SK-N-SH (cell line): ENCODE measurements around the gene MYOG. TPM values are rescaled to one million over a fixed set of nuclear protein-coding genes. Genes with fewer than 3 reads are reported as not detected.
A peak's percentile ranks its signal among the peaks of the same experiment; 100 is the strongest.

ENCODE experiments used
- CTCF ChIA-PET: fragments of 300-600, 350-600 bp; formaldehyde crosslinking; extraction: SDS; loops from one replicate; lab custom pipeline; 2021; lab: Yijun Ruan, JAX
- POLR2A ChIA-PET: fragments of 350-600 bp; sonication (Branson Sonifier 250); formaldehyde crosslinking; extraction: SDS; loops from one replicate; lab custom pipeline; 2020; ENCODE audit warnings: antibody characterized with exemption, inconsistent platforms; lab: Yijun Ruan, JAX
- DNase-seq: peaks from one replicate; pipeline ENCODE4 v3.0.0; 2012
- H2AFZ ChIP-seq: fragments of 200-600 bp; sonication (generic); 2 replicates; pipeline ENCODE4 v1.8.1; 2016; ENCODE audit warnings: antibody characterized with exemption, mild to moderate bottlenecking, low read depth
- H3F3A ChIP-seq: fragments of 200-600 bp; sonication (generic); replicated peaks from 2 replicates; pipeline ENCODE3; 2016; ENCODE audit warnings: antibody characterized with exemption, mild to moderate bottlenecking; ENCODE audit not compliant: insufficient read depth
- H3K27ac ChIP-seq, 2 experiments: fragments of 200-500 bp in 1 of 2; fragments of 200-600 bp in 1 of 2; sonication (Bioruptor generic) in 1 of 2; sonication (generic), shearing (Covaris generic) in 1 of 2; 2 replicates each; pipeline versions ENCODE4 v1.5.1 to v1.6.1; 2014 to 2016; ENCODE audit warnings: low read depth in 2 of 2, inconsistent platforms in 1 of 2, low read length in 1 of 2, mild to moderate bottlenecking in 1 of 2, mixed read lengths in 1 of 2
- H3K27me3 ChIP-seq: fragments of 200-600 bp; sonication (generic), shearing (Covaris generic); 2 replicates; pipeline ENCODE4 v1.6.1; 2016; ENCODE audit warnings: mixed run types; ENCODE audit not compliant: insufficient read depth
- H3K36me3 ChIP-seq, 2 experiments: fragments of 200-500 bp in 1 of 2; fragments of 200-600 bp in 1 of 2; sonication (Bioruptor generic) in 1 of 2; sonication (generic) in 1 of 2; replicated peaks in 1 of 2; 2 replicates each; pipeline versions ENCODE3 to v1.5.1; 2014 to 2016; ENCODE audit warnings: low read length in 1 of 2, mild to moderate bottlenecking in 1 of 2; ENCODE audit not compliant: insufficient read depth in 2 of 2, control insufficient read depth in 1 of 2
- H3K4me1 ChIP-seq, 2 experiments: fragments of 200-500 bp in 1 of 2; fragments of 200-600 bp in 1 of 2; sonication (Bioruptor generic) in 1 of 2; sonication (generic), shearing (Covaris generic) in 1 of 2; 2 replicates each; pipeline versions ENCODE4 v1.5.1 to v1.6.1; 2014 to 2016; ENCODE audit warnings: low read depth in 1 of 2, low read length in 1 of 2, mixed run types in 1 of 2; ENCODE audit not compliant: insufficient read depth in 2 of 2, control insufficient read depth in 1 of 2
- H3K4me2 ChIP-seq: fragments of 200-600 bp; sonication (generic), shearing (Covaris generic); 2 replicates; pipeline ENCODE4 v1.6.1; 2017; ENCODE audit warnings: mixed run types
- H3K4me3 ChIP-seq, 2 experiments: fragments of 200-500 bp in 1 of 2; fragments of 200-600 bp in 1 of 2; sonication (Bioruptor generic) in 1 of 2; sonication (generic), shearing (Covaris generic) in 1 of 2; 2 replicates each; pipeline versions ENCODE4 v1.5.1 to v1.8.1; 2014 to 2016; ENCODE audit warnings: low read depth in 2 of 2, inconsistent platforms in 1 of 2, low read length in 1 of 2, mild to moderate bottlenecking in 1 of 2, mixed read lengths in 1 of 2, moderate library complexity in 1 of 2
- H3K79me2 ChIP-seq: fragments of 200-600 bp; sonication (generic); 2 replicates; pipeline ENCODE4 v1.8.1; 2017; ENCODE audit warnings: mild to moderate bottlenecking; ENCODE audit not compliant: insufficient read depth
- H3K9ac ChIP-seq: fragments of 200-600 bp; sonication (generic); 2 replicates; pipeline ENCODE4 v1.6.1; 2017; ENCODE audit warnings: mixed run types
- H3K9me2 ChIP-seq: fragments of 200-600 bp; sonication (generic); 2 replicates; pipeline ENCODE4 v1.6.1; 2017; ENCODE audit warnings: mixed run types
- H3K9me3 ChIP-seq: fragments of 200-600 bp; sonication (generic); 2 replicates; pipeline ENCODE4 v1.6.1; 2017; ENCODE audit warnings: mixed run types, mild to moderate bottlenecking, moderate library complexity
- H4K20me1 ChIP-seq: fragments of 200-600 bp; sonication (generic); 2 replicates; pipeline ENCODE4 v1.6.1; 2017; ENCODE audit warnings: mild to moderate bottlenecking, mixed run types; ENCODE audit not compliant: insufficient read depth
- CTCF ChIP-seq: fragments of 200-600 bp; sonication (generic); IDR thresholded peaks from 2 replicates; pipeline ENCODE4 v1.6.1; 2017; ENCODE audit warnings: antibody characterized with exemption, mild to moderate bottlenecking, moderate library complexity
- ELF1 ChIP-seq: IDR thresholded peaks from 2 replicates; pipeline ENCODE4 v1.4.0; 2012
- EZH2phosphoT487 ChIP-seq: fragments of 200-600 bp; sonication (generic); IDR thresholded peaks from 2 replicates; pipeline ENCODE4 v1.6.1; 2017; ENCODE audit warnings: low read depth, mixed run types, mild to moderate bottlenecking, antibody characterized with exemption, moderate library complexity, borderline replicate concordance
- FOSL2 ChIP-seq: IDR thresholded peaks from 2 replicates; pipeline ENCODE4 v1.4.0; 2012; ENCODE audit warnings: low read depth, mild to moderate bottlenecking, moderate library complexity, borderline replicate concordance
- FOXM1 ChIP-seq: IDR thresholded peaks from 2 replicates; pipeline ENCODE4 v1.4.0; 2012; ENCODE audit warnings: low read depth, mild to moderate bottlenecking
- GABPA ChIP-seq: IDR thresholded peaks from 2 replicates; pipeline ENCODE4 v1.4.0; 2012; ENCODE audit warnings: low read depth, mild to moderate bottlenecking
- JUND ChIP-seq: IDR thresholded peaks from 2 replicates; pipeline ENCODE4 v1.4.0; 2012
- MEF2A ChIP-seq: IDR thresholded peaks from 2 replicates; pipeline ENCODE4 v1.4.0; 2012; ENCODE audit warnings: low read depth, borderline replicate concordance
- PBX3 ChIP-seq: IDR thresholded peaks from 2 replicates; pipeline ENCODE4; 2012
- POLR2AphosphoS5 ChIP-seq: IDR thresholded peaks from 2 replicates; pipeline ENCODE4 v1.6.1; 2012; ENCODE audit warnings: low read depth, low read length
- RAD21 ChIP-seq: IDR thresholded peaks from 2 replicates; pipeline ENCODE4 v1.6.1; 2012; ENCODE audit warnings: mild to moderate bottlenecking, low read length
- RCOR1 ChIP-seq: fragments of 150-350 bp; IDR thresholded peaks from 2 replicates; pipeline ENCODE4 v1.6.1; 2017; ENCODE audit warnings: antibody characterized with exemption, low read length
- RFX5 ChIP-seq: IDR thresholded peaks from 2 replicates; pipeline ENCODE4 v1.6.1; 2012; ENCODE audit warnings: mild to moderate bottlenecking, improper control_type of control experiment, low read length
- TCF12 ChIP-seq: IDR thresholded peaks from 2 replicates; pipeline ENCODE4 v1.4.0; 2012
- WGBS: methylation state at CpG from one replicate; pipeline ENCODE4 v1.1.6; 2017; ENCODE audit warnings: low lambda C conversion rate; 5-methylcytosine and 5-hydroxymethylcytosine counted together
- polyA plus RNA-seq, 3 experiments: library from polyadenylated mRNA; depleted of rRNA; stranded (reverse); fragments of >200 nt; gene quantifications; 2 replicates each; pipeline ENCODE4 v1.2.3, GENCODE V29; 2012

Gene MYOG
- polyA plus RNA-seq, 1 of the 3 experiments (the other 2 are of a cell fraction) = not detected

GRCh38 chr1:203040513-203041275, 45.1 kb downstream of the MYOG start:
- TF ChIP-seq EZH2phosphoT487 (no peak), POLR2AphosphoS5 (no peak), PBX3 (no peak), FOXM1 (no peak)
- no peaks in the 10 kb centered on the region for H3K36me3 ChIP-seq
- H3K27me3 ChIP-seq = no peaks in the 10 kb centered on the region
- H3K4me1 ChIP-seq = peaks cover 20 to 35% of the 10 kb centered on the region in 2 experiments; a peak in 3 of 4 replicates
- H3K9me3 ChIP-seq = no peaks in the 10 kb centered on the region
- H3K79me2 ChIP-seq = no peaks in the 10 kb centered on the region
- H3F3A ChIP-seq = no peaks in the 10 kb centered on the region
- no peak for DNase-seq
- no peak overlapping the region for H3K4me2 ChIP-seq
- H3K9me2 ChIP-seq = no peaks in the 10 kb centered on the region
- CTCF ChIA-PET = interaction anchor here (1.0 to 16.3 kb wide), 23 partner anchors 12 to 435 kb away, joined by 3 to 454 read pairs (median 10); partner anchors contain the start of genes ADORA1, MYBPH, PPFIA4 and PRELP
- H3K4me3 ChIP-seq = no peak overlapping the region
- no peak overlapping the region for H2AFZ ChIP-seq
- H3K27ac ChIP-seq = no peak overlapping the region
- POLR2A ChIA-PET = interaction anchor here (0.8 kb wide), 1 partner anchor 28 kb away, joined by 3 read pairs; no protein-coding TSS in a partner anchor
- H3K9ac ChIP-seq = no peak overlapping the region
- 0 out of 2 replicates have a peak, but pooled peaks cover 3% of the 10 kb centered on the region for H4K20me1 ChIP-seq
- WGBS = 76% methylated on average over 5 of the region's 5 CpGs

GRCh38 chr1:203039609-203040512, 46.0 kb downstream of the MYOG start:
- 59% methylated on average over 11 of the region's 11 CpGs for WGBS
- CTCF ChIA-PET = interaction anchor here (0.6 to 16.3 kb wide), 62 partner anchors 11 to 448 kb away, joined by 3 to 454 read pairs (median 4); partner anchors contain the start of genes ADORA1, MYBPH, MYOG and PPFIA4
- POLR2A ChIA-PET = interaction anchor here (0.8 to 1.2 kb wide), 3 partner anchors 11 to 33 kb away, joined by 3 to 5 read pairs (median 3); partner anchors contain the start of gene TMEM183A

More at GRCh38 chr1:203039609-203040512, 46.0 kb downstream of the MYOG start:
- TF ChIP-seq GABPA (no peak), RCOR1 (no peak), FOSL2 (no peak), RFX5 (no peak), RAD21 (peak; percentile 20), JUND (no peak), MEF2A (no peak), TCF12 (no peak), CTCF (peak; percentile 44), PBX3 (no peak), ELF1 (no peak)
- Histone ChIP-seq H3K9ac (no peak overlapping the region), H3K4me2 (no peak overlapping the region), H4K20me1 (0 out of 2 replicates have a peak, but pooled peaks cover 3% of the 10 kb centered on the region), H3K79me2 (no peaks in the 10 kb centered on the region), H3K9me2 (no peaks in the 10 kb centered on the region), H3K4me3 (no peak overlapping the region; a peak in 1 of 4 replicates), H3K27me3 (no peaks in the 10 kb centered on the region), H3K27ac (no peak overlapping the region), H3F3A (no peaks in the 10 kb centered on the region), H3K36me3 (no peaks in the 10 kb centered on the region), H3K4me1 (peaks cover 20 to 42% of the 10 kb centered on the region in 2 experiments; a peak in 3 of 4 replicates), H2AFZ (no peak overlapping the region), H3K9me3 (no peaks in the 10 kb centered on the region)
- DNase-seq = no peak
